Muscle layer of colon (tissue), 2 donors: Measurements from ENCODE around the gene PLET1.

Source experiments
- H3K27ac ChIP-seq: one replicate; pipeline ENCODE4 v1.7.0; 2013; ENCODE audit warnings: low read depth, mild to moderate bottlenecking, low read length, moderate library complexity
- H3K27me3 ChIP-seq, 2 donors: one replicate each; pipeline ENCODE4 v1.7.0; 2013; ENCODE audit warnings: low read length in 2 of 2, mild to moderate bottlenecking in 2 of 2; ENCODE audit not compliant: insufficient read depth in 2 of 2, control insufficient read depth in 1 of 2
- H3K36me3 ChIP-seq: one replicate; pipeline ENCODE4 v1.7.0; 2013; ENCODE audit warnings: mild to moderate bottlenecking, low read length; ENCODE audit not compliant: insufficient read depth
- H3K4me1 ChIP-seq: one replicate; pipeline ENCODE4 v1.7.0; 2013; ENCODE audit warnings: mild to moderate bottlenecking, low read length; ENCODE audit not compliant: insufficient read depth
- H3K4me3 ChIP-seq, 2 donors: one replicate each; pipeline ENCODE4 v1.7.0; 2013; ENCODE audit warnings: low read length in 2 of 2, low read depth in 1 of 2, mild to moderate bottlenecking in 1 of 2, moderate library complexity in 1 of 2
- H3K9ac ChIP-seq: one replicate; pipeline ENCODE4 v1.7.0; 2013; ENCODE audit warnings: low read length
- H3K9me3 ChIP-seq: one replicate; pipeline ENCODE4 v1.7.0; 2013; ENCODE audit warnings: mild to moderate bottlenecking, low read length
- donor health status: abdominal sarcoma.
- donor health status: Adenocarcinoma of cecum.

Gene PLET1

DNA sequence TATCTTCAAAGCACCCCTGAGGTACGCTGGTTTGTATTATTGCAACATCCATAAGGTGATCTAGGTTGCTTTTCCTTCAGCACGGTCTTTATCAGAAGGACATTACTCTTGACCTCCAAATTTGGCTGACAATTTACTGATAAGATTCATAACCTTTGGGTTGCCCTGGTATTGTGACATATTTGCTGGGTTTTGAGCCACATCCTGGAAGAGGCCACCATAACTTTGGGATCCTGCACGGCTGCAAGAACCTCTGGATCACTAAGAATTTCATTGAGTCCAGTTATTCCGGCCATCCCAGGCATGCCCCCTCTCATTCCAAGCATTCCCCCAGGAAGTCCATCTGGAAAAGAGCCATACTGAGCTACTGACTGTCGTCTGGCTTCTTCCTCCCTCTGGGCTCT is 6.5 kb upstream of the PLET1 start:
- H3K27ac ChIP-seq = no peak overlapping the region
- H3K9me3 ChIP-seq = no peaks in the 10 kb centered on the region
- peaks cover 17% of the 10 kb centered on the region for H3K4me1 ChIP-seq
- H3K27me3 ChIP-seq = no peaks in the 10 kb centered on the region
- no peak overlapping the region for H3K4me3 ChIP-seq
- no peak overlapping the region for H3K9ac ChIP-seq
- no peaks in the 10 kb centered on the region for H3K36me3 ChIP-seq

DNA sequence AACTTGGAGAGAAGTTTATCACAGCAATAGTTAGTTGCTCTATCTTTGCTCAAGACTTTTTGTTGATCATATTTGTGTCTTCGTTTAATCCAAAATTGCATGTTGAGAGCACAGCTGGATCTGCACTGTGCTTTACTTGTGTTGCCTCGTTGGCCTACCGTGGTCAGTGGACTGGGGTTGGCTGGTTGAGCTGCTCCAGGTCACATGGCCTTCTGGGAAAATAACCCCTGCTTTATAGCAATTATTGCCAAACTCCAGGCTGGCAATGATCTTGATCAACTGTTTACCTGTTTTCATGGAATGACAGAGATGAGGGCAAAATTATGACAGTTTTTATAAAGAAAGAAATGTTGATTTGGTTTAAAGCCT is 5.7 kb upstream of the PLET1 start:
- no peaks in the 10 kb centered on the region for H3K9me3 ChIP-seq
- H3K4me1 ChIP-seq = peaks cover 17% of the 10 kb centered on the region
- no peak overlapping the region for H3K9ac ChIP-seq
- H3K27me3 ChIP-seq = no peaks in the 10 kb centered on the region
- H3K27ac ChIP-seq = peak overlapping the region; percentile 27
- H3K36me3 ChIP-seq = no peaks in the 10 kb centered on the region
- H3K4me3 ChIP-seq = no peak overlapping the region

DNA sequence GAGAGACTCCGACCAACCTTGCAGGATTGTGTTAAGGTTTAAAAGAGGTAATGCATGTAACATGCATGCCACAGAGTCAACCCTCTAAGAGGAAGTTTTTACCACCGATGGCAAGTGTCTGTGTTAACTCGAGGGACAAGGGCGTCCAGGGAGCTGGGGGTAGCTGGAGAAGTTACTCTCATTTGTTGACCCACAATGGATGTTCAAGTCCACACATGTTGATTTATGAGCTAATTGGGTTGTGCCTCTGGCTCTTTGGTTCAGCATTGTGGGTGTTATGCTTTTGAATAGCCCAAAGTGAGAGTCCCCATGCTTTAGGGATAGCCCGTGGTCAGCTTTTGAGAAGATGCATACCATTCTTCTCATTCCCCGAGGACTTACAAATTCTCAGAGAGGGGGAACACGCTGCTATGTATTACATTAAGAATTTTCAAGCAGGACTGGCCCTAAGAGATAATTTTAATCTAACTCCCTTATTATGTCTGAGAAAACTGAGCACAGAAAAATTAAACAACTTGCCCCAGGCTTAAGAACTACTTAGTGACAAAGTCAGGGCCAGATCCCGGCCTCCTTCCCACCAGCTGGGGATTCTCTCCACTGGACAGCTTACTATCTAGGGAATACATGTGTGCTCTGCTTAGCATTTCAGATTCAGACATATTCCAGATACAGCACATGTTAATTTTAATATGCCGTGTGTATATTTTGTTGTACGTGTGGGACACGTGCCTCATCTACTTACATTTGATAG is 5.2 kb upstream of the PLET1 start:
- Histone ChIP-seq H3K27ac (peak overlapping the region; percentile 27), H3K4me1 (peaks cover 17% of the 10 kb centered on the region), H3K27me3 (no peaks in the 10 kb centered on the region), H3K36me3 (no peaks in the 10 kb centered on the region), H3K4me3 (no peak overlapping the region), H3K9ac (no peak overlapping the region), H3K9me3 (no peaks in the 10 kb centered on the region)

DNA sequence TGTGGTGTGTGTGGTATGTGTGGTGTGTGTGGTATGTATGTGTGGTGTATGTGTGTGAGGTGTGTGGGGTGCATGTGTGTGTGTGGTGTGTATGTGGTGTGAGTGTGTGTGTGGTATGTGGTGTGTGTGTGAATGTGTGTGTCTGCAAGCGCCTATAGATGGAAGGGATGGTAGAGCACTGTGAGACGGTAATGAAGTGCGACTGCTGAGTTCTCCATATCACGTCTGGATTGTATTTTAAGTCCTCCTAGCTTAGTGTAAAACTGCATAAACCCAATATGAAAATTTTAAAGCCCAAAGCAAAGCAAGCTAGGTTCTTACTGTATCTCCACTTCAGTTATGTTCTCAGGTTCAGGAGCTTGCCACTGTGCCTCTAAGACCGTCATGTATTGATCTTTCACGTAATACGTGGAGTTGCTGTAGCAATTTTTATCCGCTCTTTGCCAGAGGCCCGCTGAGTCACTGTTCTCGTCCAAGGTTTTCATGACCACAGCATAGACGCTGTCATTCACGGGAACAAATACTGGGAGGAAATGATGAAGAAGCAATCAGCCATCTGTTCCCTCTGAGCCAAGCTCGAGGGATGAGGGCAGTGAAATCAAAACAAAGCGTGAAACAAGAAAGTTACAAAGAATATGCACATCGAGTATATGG is 5.5 kb downstream of the PLET1 start:
- H3K9me3 ChIP-seq = no peaks in the 10 kb centered on the region
- no peak overlapping the region for H3K9ac ChIP-seq
- no peaks in the 10 kb centered on the region for H3K4me1 ChIP-seq
- H3K4me3 ChIP-seq = no peak overlapping the region
- no peaks in the 10 kb centered on the region for H3K27me3 ChIP-seq
- H3K36me3 ChIP-seq = no peaks in the 10 kb centered on the region
- H3K27ac ChIP-seq = no peak overlapping the region

DNA sequence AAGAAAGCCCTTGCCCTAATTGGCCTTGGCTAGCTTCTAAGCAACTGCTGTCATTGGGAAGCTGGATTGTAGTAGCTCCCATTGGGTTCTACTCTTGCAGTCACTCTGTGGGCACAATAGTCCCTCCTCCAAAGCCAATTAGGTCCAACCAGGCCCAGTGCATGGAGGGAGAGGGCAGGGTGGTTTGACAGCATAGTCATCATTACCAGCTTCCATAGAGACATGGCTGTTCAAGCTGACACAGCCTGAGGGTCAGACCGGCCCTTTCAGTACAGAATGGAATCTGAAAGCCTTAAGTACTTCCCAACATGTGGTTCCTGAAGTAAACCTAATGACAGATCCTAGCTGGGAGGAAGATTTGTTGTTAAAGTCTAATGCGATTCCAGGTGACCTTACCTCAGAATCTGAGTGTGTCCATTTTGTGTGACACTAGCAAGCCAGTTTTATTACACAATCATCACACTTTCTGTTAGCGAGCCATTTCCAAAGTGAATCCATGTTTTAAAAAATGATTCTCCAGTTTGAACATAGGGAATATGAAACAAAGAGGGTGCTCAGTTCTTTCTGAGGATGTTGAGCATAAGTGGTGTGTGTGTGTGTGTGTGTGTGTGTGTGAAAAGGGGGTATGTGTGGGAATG is 6.9 kb downstream of the PLET1 start:
- H3K9ac ChIP-seq = no peak overlapping the region
- no peaks in the 10 kb centered on the region for H3K27me3 ChIP-seq
- H3K4me3 ChIP-seq = no peak overlapping the region
- H3K4me1 ChIP-seq = no peaks in the 10 kb centered on the region
- no peaks in the 10 kb centered on the region for H3K9me3 ChIP-seq
- H3K36me3 ChIP-seq = no peaks in the 10 kb centered on the region
- H3K27ac ChIP-seq = no peak overlapping the region

DNA sequence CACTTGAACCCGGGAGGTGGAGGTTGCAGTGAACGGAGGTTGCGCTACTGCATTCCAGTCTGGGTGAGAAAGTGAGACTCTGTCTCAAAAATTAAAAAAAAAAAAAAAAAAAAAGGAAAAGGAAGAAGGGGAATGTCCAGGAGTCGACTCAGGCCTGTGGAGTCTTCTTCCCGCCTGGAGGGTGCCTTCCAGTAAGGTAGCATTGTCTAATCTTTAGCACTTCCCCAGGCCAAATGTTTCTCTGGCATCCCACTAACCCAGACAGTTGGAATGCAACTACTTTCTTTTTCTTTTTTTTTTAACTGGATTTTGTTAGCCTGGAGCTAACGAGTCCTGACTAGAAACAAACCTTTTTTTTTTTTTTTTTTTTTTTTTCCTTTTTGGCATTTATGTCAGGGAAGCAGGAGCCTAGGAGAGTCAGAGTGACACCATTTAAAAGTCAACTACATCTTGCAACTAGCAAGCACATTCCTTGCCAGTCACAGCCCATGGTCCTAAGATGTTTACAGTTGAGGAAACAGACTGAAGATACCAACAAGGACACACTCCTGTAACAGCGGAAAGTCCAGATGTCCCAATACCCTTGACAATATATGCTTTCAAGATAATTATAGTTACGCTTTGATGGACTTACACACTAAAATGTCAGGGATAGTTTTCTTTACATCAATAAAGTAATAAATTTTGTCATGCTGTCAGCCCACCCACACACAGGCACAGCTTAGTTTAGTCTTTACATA is 10.6 kb downstream of the PLET1 start:
- no peaks in the 10 kb centered on the region for H3K36me3 ChIP-seq
- H3K4me3 ChIP-seq = no peak overlapping the region
- H3K27ac ChIP-seq = no peak overlapping the region
- H3K4me1 ChIP-seq = no peaks in the 10 kb centered on the region
- H3K9me3 ChIP-seq = no peaks in the 10 kb centered on the region
- no peaks in the 10 kb centered on the region for H3K27me3 ChIP-seq
- H3K9ac ChIP-seq = no peak overlapping the region

DNA sequence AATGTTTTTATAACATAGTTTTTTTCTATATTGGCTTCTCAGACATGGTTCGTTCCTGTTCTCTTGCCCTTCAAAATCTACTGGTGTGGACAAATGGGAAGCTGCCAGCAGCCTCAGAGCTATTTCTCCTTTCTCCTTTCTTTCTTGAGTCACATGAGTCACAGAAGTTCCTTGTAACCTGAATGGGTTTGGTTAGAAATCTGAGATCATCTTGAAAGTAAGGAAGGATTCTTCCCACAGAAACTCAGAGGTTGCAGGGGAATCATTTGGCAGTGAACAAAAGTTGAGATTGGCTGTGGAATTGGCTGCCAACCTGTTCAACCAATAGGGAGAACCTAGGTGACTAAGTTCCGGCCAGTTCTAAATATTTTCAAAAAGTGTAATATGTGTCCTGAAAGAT is 12.5 kb downstream of the PLET1 start:
- H3K27me3 ChIP-seq = no peaks in the 10 kb centered on the region
- no peak overlapping the region for H3K27ac ChIP-seq
- no peaks in the 10 kb centered on the region for H3K9me3 ChIP-seq
- H3K9ac ChIP-seq = no peak overlapping the region
- H3K4me1 ChIP-seq = no peaks in the 10 kb centered on the region
- no peak overlapping the region for H3K4me3 ChIP-seq
- no peaks in the 10 kb centered on the region for H3K36me3 ChIP-seq

DNA sequence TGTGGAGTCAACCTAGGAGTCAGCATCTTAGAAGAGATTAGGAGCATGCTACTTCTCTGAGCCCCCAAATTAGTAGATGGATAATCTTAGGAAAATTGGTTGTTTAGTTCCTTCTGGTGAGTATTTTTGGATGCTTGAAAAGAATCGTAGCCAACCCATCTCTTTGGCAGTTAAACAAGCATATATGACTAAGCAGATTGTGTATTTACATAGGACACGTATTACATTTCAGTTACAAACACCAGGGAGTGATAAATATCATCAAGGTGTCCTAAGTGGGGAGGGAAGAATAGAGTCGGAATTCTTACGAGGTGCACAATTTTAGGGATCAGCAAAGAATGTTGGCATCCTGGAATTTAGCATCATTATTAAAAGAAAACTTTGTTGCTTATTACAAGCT is 13.5 kb downstream of the PLET1 start:
- H3K9me3 ChIP-seq = no peaks in the 10 kb centered on the region
- no peak overlapping the region for H3K4me3 ChIP-seq
- no peaks in the 10 kb centered on the region for H3K27me3 ChIP-seq
- H3K36me3 ChIP-seq = no peaks in the 10 kb centered on the region
- H3K27ac ChIP-seq = no peak overlapping the region
- H3K9ac ChIP-seq = no peak overlapping the region
- no peaks in the 10 kb centered on the region for H3K4me1 ChIP-seq

DNA sequence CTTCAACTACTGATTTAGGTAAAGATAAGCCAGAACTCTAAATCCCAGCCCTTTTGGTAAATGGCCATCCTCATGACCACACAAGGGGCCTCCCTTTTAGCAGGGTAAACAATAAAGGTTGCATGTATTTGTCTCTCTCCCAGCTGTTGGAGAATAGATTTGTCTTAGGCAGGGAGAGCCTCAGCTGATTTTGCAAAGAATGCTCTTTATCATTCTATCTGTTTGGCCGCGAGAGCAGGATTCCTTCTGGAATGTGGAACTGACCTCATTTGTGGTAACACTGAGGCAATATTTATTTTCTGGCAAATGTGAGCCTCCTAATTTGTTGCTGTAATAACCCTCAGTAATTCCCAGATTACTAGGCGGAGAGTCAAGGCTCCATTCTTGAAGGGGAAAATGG is 19.2 kb downstream of the PLET1 start:
- H3K27ac ChIP-seq = no peak overlapping the region
- no peaks in the 10 kb centered on the region for H3K27me3 ChIP-seq
- H3K9me3 ChIP-seq = no peaks in the 10 kb centered on the region
- no peak overlapping the region for H3K9ac ChIP-seq
- peaks cover 9% of the 10 kb centered on the region for H3K36me3 ChIP-seq
- peaks cover 7% of the 10 kb centered on the region for H3K4me1 ChIP-seq
- no peak overlapping the region for H3K4me3 ChIP-seq

DNA sequence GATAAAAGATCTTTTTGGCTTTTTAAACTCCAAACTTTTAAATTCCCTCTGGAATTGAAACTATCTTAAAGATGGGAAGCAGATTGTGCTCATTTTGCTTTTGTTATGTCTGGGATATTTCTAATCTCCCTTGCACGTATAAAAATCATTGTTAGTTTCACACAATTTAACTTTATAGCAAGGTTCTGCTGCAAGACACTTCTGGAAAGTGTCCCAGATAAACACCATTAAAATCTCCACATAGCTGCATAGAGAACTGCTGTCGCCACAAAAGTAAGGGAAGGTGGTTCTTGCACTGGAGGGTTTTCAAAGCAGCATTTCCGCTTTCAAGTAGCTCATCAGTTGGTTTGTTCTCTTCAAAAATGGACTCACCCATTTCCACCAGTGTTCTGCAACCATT is 22.6 kb downstream of the PLET1 start:
- H3K9ac ChIP-seq = no peak overlapping the region
- no peaks in the 10 kb centered on the region for H3K9me3 ChIP-seq
- peaks cover 7% of the 10 kb centered on the region for H3K4me1 ChIP-seq
- H3K36me3 ChIP-seq = peaks cover 24% of the 10 kb centered on the region
- H3K27me3 ChIP-seq = no peaks in the 10 kb centered on the region
- H3K27ac ChIP-seq = no peak overlapping the region
- H3K4me3 ChIP-seq = no peak overlapping the region

DNA sequence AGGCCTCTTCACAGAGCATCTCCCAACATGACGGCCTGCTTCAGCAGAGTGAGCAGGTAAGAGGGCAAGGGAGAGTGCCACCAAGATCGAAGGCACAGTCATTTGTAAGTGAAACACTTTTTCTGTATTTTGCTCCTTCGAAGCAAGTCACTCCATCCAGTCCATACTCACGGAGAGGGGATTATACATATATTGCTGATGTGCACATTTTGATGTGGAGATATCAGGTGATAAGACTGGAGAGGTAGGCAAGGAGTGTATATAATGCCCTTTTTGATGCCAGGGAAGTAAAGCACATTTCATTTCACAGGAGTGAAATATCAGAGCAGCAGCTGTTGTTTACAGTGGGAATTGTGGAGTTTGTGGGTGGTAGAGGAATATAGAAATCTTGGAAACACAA is 23.2 kb downstream of the PLET1 start:
- Histone ChIP-seq H3K36me3 (peaks cover 27% of the 10 kb centered on the region), H3K9me3 (no peaks in the 10 kb centered on the region), H3K9ac (no peak overlapping the region), H3K4me1 (peaks cover 7% of the 10 kb centered on the region), H3K27me3 (no peaks in the 10 kb centered on the region), H3K27ac (no peak overlapping the region), H3K4me3 (no peak overlapping the region)
